CMK (cell line): Measurements from ENCODE around the gene LRIG1.

Experiments used
- DNase-seq: peaks from one replicate; pipeline ENCODE4 v3.0.0-alpha.2; 2010; ENCODE audit warnings: low read depth

Gene LRIG1

DNA sequence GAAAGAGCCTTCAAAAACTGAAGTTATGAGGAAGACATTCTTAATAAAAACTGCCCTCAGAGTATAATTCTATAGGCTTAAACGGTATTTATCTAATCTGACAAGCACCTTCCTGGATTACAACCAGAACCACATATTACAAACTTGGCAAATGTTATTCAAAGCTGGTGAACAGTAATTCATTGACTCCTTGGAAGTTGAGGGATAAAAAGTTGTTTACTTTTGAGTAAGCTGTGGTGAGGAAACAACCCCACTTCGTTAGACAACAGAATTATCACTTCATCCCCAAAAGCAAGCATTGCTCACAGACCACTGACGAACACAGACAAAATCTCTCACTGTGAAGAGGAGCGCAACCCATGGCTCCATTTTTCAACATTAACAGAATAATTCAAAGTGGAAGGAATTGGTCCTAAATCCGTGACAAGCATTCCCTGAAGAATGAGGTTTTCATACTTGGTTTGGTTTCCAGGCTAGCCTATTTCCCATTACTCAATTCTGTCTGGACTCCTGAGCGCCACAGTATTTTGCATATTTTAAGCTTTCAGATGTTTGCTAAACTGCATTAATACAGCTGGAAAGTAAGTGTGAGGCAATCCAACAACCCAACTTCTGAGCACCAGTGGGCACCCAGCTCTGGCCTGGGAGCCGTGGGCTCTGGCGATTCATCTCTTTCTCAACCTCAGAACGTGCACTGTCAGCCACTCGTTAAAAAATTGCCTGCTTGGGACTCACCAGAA, 32.7 kb downstream of the LRIG1 start:
- DNase-seq, result no peak

- no peak for DNase-seq
These were observed 34.1 kb downstream of the LRIG1 start for GRCh38 chr3:66466606-66467270.

GRCh38 chr3:66465587-66465986, 35.2 kb downstream of the LRIG1 start:
- DNase-seq, result no peak

GRCh38 chr3:66465034-66465433, 35.8 kb downstream of the LRIG1 start:
- no peak for DNase-seq

GRCh38 chr3:66464512-66464894, 36.3 kb downstream of the LRIG1 start:
- no peak for DNase-seq

GRCh38 chr3:66463730-66464511, 36.9 kb downstream of the LRIG1 start:
- DNase-seq, result no peak

DNA sequence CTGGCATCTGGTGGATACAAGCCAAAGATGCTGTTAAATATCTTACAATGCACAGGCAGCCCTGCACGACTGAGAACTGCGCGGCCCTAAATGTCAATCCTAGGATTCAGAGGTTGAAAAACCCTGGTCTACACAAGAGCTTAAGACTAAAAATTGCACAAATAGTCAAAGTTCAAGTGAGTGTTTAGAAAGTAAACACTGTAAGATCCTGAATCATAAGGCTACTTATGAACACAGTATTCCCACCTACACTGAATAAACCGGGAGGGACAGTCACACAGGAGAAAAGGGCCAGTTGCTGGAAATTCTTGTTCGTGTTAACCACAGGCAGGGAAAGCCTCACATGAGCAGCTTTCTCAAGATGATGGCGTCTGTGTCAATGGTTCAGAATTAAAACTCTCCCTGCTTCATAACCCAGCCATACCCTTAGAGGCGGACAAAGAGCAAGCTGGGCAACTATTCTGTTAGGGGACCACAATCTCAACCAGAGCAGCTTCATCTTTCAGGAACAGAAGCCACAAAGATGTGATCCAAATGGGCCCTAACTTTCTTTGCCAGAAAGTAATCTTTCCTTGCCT, 37.7 kb downstream of the LRIG1 start:
- no peak for DNase-seq

DNA sequence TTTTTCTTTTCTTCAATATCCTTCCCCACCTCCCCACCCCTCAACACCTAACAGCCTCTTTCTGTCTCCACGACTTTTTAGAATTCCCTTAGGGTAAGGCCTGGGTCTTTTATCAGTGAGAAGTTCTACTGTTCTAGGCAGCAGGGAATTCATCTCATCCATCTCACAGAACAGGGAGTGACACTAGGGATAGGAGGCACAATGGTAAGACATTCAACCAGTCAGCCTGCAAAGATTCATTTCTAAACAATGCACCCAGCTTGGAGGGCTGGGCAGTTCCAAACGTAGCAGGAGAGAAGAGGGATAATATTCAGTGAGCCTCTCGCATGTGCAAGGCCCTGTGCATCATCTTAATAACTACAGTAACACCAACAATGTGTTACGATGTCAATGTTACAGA, 43.6 kb downstream of the LRIG1 start:
- no peak for DNase-seq

DNA sequence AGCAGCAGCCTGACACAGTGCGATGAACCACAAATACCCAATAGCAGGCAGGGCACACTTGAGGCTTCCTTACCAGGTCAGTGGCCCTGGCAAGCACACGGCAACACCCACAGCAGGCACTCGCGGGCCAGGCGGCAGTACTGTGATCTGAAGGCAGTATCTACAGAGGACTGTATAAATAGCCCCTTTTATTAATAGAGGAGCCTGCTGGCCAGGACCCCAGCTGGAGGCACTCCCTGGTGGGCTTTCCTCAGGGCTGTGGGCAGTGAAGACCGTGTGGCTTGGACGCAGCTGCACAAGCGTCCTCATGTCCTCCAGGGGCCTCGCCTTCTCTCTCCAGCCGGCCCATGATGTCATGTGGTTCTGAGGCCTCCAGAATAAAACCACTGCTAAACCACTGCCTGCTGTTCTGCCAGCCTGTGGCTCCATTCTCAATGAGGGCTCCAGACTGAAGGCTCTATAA, 44.1 kb downstream of the LRIG1 start:
- DNase-seq, result no peak

DNA sequence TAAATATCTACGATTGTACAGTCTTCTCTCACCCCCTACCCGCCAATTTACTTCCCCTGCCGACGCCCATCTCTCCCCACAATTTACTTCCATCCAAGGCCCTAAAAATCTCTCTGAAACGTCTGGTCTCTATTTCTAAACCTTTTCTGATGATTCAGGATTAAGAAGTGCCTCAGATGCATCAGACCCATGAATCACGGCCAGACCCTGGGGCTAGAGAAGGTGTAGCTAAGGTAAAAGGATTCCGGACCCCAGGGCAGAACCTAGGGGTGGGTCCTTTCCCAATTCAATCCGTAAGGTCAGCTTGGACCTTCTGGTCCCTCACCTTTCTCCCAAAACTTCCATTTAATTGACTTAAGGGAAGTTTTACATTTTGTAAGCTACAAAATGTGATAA, 46.4 kb downstream of the LRIG1 start:
- no peak for DNase-seq

DNA sequence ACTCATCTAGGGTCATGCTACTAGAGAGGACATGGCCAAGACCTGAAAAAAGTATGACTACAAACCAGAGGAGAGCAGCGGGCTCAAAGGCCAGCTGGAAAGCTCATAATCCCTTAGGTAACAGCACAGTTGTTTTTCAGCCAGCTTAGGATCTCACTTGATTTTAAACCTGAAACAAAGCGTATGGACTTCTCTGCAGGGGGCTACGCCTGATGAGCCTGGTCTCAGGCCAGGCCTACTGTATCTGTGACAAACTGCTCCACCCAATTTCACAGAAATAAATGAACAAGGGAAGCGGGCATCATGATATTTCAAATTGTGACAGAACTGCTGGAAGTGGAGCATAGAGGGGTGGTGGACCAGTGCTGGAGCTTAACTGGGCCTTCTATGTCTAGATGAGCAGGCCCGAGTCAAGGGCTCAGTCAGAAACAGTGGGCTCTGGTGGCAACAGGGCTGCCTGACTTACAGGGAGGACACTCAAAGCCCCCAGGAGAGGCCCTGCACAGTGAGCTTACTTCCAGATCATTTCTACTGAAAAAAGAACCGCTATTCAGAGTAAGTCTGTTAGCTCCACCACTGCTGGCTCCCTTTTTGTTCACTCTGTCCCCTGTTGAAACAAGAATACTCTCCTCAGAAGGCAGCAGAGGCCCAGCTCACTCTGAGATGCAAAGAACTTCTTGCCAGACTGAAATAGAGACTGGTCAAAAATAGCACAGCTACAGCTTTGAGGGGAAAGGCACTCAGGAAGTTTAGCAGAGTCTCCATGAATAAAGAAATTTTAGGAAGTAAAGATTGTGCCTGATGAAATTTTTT, 47.0 kb downstream of the LRIG1 start:
- no peak for DNase-seq

DNA sequence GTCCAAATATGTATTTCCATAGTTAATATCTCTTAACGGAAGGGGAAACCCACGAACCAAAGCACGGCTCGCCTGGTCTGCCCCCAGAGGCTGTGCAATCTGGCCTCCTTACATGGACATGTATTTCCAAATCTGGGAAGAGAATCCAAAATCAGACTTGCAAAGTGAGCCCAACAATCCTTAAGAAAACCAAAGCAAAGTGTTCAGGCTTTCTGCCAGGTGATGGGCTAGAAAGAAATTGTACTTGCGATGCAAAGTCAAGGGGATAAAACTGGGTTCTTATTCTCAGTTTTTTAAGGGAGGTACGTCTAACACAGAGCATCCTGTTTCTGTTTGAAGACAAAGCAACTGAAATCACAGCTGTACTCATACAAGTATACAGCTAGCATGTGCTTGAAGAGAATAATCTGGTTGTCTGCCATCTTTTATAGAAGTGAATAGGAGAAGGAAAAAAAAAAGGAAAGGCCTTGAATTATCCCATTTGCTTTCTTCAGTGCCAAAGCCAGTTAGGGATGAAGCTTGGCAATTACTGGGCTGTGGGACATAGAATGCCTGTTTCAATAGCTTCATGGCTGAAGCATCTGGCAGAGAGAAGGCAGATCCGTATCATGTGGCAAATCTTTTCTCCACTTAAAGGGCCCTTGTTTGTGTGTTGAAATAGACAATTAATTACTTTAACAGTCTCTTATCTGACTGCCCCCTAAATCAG, 48.4 kb downstream of the LRIG1 start:
- no peak for DNase-seq

DNA sequence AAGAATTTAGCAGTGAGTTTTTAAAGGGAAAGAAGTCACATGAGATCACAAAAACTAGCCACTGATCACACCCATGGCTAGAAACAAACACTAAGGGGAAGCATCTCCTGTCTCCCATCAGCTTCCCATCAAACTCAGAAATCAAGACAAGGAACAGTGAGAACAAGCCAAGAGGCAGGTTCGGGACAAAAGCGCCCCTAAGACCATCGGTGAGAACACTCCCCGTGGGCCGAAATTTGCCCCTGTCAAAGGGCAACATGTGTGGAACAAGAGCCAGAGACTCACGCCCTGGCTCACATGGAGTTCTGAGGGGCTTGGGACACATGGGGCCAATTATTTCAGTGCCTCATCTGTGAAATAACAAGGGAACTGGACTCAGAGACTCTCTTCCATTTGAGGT, 49.1 kb downstream of the LRIG1 start:
- no peak for DNase-seq

GRCh38 chr3:66450390-66451022, 50.3 kb downstream of the LRIG1 start:
- no peak for DNase-seq

- DNase-seq, result no peak
These were observed 51.3 kb downstream of the LRIG1 start for GRCh38 chr3:66449411-66449974.

- no peak for DNase-seq
These were observed 56.6 kb downstream of the LRIG1 start for GRCh38 chr3:66444146-66444644.

DNA sequence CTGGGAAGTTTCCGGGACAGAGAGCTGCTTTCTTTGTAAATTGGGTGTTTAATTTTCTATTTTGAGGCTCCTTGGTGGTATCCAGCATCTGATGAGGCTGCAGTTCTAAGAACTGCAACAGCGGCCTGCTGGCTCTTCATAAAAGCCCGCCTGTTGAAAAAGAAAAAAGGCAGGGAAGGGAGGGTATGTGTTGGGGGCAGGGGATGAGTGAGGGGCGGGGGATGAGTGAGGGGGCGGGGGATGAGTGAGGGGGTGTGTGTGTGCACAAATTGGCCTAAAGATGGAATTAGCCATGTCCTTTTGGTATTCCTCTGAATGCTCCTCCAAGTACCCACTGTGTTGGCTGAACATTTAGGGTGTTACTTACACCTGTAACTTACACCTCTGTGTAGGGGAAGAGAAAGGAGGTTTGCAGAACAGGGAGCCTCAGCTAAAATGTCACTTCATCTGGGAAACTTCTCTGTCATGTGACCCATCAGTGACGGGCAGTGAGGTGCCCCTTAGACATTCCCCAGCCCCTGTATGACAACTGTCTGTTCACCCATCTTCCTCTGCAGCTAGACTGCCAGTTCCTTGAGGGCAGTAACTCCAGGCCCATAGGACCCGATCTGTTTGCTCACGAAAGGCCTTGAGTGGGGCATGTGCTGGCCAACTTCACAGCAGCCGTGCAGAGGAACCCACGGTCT, 57.6 kb downstream of the LRIG1 start:
- DNase-seq, result no peak

DNA sequence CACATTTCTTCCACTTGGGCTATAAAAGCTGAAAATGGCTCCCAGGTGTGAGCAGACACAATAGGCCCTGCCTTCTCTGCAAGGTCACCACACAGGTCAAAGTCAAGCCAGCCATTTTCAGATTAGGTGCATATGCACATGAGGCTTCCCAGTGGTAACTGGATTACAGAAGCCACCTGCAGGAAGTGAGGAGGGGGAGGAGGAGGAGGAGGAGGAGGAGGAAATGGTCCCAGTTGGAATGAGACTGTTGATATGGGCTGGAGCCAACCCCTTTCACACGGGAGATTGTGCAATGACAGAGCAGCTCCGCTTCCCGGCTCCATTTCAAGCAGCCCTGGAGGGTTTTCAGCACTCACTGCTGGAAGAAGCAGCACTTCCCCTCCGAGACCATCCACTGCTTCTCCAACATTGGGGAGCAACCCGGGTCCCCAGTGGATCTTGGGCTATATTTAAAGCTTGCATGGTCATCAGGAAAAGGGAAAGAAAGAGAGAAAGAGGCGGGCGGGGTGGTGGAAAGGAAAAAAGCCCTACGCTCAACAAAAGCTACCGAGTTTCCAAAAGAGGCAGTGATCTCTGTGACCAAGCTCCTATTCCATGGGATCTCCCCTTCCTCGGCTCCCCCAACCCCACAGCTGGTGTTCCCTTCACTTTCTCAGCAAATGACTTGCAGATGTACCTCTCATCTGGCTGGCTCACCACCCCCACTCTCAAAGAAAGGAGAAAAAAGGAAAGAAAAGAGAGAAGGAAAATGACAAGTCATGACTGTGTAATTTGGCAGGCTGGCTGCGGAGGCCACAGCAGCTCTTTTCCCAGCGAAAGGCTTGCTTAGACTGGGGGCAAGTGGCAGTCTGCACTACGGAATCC, 58.3 kb downstream of the LRIG1 start:
- DNase-seq, result no peak

DNA sequence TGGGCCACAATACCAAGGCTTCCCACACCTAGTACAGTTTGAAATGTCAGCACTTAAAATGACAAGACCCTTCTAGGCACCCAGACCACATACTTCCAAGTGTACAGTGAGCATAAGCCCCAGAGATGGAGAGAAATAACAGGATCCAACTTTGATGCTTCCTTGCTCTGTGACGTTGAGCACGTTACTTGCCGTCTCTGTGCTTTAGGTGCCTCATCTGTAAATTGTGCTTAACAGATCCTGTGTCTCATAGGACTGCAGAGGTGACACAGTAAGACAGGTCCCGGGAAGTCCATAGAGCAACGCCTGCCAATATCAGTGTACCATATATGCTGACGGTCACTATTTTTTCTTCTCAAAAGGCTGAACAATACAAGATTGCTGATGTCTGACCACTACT, 59.1 kb downstream of the LRIG1 start:
- no peak for DNase-seq
